ENCODE data around the gene CIB2. TPM values are rescaled to one million over a fixed set of nuclear protein-coding genes. Genes with fewer than 3 reads are reported as not detected.
A peak's percentile ranks its signal among the peaks of the same experiment; 100 is the strongest.

CIB2 gene
- polyA plus RNA-seq, 2 of the 4 experiments (the other 2 are of a cell fraction) = 21.2 to 25.3 TPM

DNA sequence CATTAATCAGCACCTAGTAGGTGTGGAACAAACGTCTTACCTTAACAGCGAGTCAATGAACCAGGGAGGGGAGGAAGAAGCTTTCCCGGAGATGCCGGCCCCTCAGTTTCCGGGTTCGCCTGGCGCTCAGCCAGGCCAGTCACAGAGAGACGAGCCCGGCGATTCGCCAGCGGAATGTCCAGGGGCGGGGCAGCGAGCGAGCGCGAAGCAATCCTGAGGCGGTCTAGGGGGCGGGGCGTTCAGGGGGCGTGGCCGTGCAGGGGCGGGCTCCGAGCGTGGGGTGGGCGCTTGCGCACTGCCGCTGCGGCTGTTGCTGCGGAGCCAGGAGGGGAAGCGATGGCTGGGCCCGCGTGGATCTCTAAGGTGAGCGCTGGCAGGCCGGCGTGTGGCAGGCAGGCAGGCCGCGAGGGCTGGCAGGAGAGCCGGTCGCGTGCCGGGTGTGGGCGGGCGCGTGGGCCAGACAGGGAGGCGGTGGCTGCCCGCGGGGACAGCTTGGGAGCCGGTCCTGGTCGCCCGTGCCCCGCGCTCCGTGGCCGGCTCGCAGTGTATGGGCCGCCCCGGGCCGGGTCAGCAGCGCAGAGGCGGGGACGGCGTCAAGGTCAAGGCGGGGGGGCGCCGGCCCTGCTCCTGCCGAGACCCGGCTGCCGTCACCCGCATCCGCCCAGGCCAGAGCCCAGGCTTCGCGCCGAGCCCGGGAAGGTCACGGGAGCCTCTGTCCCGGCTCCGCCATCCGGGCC is 18.0 kb upstream of the CIB2 start, which contains the start of gene IDH3A:
Gene IDH3A, plus strand, starts transcription at position 295 of the 737 bp plus-strand sequence. Its CDS starts 42 bp downstream, at position 337.
- TF ChIP-seq, protein P1, sequence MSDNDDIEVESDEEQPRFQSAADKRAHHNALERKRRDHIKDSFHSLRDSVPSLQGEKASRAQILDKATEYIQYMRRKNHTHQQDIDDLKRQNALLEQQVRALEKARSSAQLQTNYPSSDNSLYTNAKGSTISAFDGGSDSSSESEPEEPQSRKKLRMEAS (IDR thresholded peaks at IDR 0.05) = peak; percentile 56
- peak; percentile 34; the same call in 1 of the 2 replicates for TF ChIP-seq GATA3 (IDR thresholded peaks at IDR 0.05; ENCODE audit: borderline replicate concordance)
- TF ChIP-seq, protein P2, sequence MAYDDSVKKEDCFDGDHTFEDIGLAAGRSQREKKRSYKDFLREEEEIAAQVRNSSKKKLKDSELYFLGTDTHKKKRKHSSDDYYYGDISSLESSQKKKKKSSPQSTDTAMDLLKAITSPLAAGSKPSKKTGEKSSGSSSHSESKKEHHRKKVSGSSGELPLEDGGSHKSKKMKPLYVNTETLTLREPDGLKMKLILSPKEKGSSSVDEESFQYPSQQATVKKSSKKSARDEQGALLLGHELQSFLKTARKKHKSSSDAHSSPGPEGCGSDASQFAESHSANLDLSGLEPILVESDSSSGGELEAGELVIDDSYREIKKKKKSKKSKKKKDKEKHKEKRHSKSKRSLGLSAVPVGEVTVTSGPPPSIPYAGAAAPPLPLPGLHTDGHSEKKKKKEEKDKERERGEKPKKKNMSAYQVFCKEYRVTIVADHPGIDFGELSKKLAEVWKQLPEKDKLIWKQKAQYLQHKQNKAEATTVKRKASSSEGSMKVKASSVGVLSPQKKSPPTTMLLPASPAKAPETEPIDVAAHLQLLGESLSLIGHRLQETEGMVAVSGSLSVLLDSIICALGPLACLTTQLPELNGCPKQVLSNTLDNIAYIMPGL (CRISPR knock-in tag; IDR thresholded peaks at IDR 0.05; ENCODE audit: borderline replicate concordance) = no peak
- TF ChIP-seq, protein P3, sequence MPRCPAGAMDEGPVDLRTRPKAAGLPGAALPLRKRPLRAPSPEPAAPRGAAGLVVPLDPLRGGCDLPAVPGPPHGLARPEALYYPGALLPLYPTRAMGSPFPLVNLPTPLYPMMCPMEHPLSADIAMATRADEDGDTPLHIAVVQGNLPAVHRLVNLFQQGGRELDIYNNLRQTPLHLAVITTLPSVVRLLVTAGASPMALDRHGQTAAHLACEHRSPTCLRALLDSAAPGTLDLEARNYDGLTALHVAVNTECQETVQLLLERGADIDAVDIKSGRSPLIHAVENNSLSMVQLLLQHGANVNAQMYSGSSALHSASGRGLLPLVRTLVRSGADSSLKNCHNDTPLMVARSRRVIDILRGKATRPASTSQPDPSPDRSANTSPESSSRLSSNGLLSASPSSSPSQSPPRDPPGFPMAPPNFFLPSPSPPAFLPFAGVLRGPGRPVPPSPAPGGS (IDR thresholded peaks at IDR 0.05) = peak; percentile 69; the same call in 2 of the 3 replicates
- no peak for TF ChIP-seq BHLHE40 (IDR thresholded peaks at IDR 0.05; ENCODE audit: low read depth, low read length)
- no peak for TF ChIP-seq CHD4 (IDR thresholded peaks at IDR 0.05; ENCODE audit: borderline replicate concordance)
- peak; percentile 44; the same call in 1 of the 2 replicates for TF ChIP-seq PHF8 (IDR thresholded peaks at IDR 0.05; ENCODE audit: borderline replicate concordance, low read depth)
- no peak for TF ChIP-seq CHD2 (IDR thresholded peaks at IDR 0.05; ENCODE audit: low read length, partially characterized antibody)
- peak in 1 of 2 experiments; percentile 78; a peak in 3 of 5 replicates for TF ChIP-seq JUN (IDR thresholded peaks at IDR 0.05)
- TF ChIP-seq, protein P4, sequence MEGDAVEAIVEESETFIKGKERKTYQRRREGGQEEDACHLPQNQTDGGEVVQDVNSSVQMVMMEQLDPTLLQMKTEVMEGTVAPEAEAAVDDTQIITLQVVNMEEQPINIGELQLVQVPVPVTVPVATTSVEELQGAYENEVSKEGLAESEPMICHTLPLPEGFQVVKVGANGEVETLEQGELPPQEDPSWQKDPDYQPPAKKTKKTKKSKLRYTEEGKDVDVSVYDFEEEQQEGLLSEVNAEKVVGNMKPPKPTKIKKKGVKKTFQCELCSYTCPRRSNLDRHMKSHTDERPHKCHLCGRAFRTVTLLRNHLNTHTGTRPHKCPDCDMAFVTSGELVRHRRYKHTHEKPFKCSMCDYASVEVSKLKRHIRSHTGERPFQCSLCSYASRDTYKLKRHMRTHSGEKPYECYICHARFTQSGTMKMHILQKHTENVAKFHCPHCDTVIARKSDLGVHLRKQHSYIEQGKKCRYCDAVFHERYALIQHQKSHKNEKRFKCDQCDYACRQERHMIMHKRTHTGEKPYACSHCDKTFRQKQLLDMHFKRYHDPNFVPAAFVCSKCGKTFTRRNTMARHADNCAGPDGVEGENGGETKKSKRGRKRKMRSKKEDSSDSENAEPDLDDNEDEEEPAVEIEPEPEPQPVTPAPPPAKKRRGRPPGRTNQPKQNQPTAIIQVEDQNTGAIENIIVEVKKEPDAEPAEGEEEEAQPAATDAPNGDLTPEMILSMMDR (IDR thresholded peaks at IDR 0.05) = no peak
- peak; percentile 97 for TF ChIP-seq POLR2A (IDR thresholded peaks at IDR 0.05; ENCODE audit: low read length)
- no peak for TF ChIP-seq ESRRA (IDR thresholded peaks at IDR 0.05; ENCODE audit: borderline replicate concordance, low read length)
- TF ChIP-seq MAZ (IDR thresholded peaks at IDR 0.05; ENCODE audit: borderline replicate concordance, low read depth, low read length) = 0 out of 2 replicates have a peak, but pooled peaks have one; percentile 8
- TF ChIP-seq CEBPB (IDR thresholded peaks at IDR 0.05) = no peak
- ChIA-PET CTCF (interaction anchor here (0.6 to 6.9 kb wide), 18 partner anchors 10 to 454 kb away, joined by 3 to 54 read pairs (median 3); partner anchors contain the start of gene CIB2), POLR2A (interaction anchor here (0.6 to 3.4 kb wide), 13 partner anchors 8 to 1592 kb away, joined by 3 to 16 read pairs (median 6); partner anchors contain the start of genes CIB2, PSMA4 and SKIC8)
- peak within 1 kb of the TSS; percentile 80 to 92 for H3K27ac ChIP-seq
- ATAC-seq (peak; percentile 93 to 95), FAIRE-seq (no peak), DNase-seq (ENCODE audit: low read depth in 1 of 2, low spot score in 1 of 2) (peak; percentile 97)
- H3K4me1 ChIP-seq = peaks cover 16% of the 10 kb centered on the region
- peak within 1 kb of the TSS; percentile 95 for H3K4me2 ChIP-seq
- under 1% methylated on average over 22 of the region's 79 CpGs for WGBS (ENCODE audit: missing lambda C conversion rate)
- H3K9me3 ChIP-seq = no peaks in the 10 kb centered on the region
- H3K4me3 ChIP-seq = peak within 1 kb of the TSS; percentile 74

DNA sequence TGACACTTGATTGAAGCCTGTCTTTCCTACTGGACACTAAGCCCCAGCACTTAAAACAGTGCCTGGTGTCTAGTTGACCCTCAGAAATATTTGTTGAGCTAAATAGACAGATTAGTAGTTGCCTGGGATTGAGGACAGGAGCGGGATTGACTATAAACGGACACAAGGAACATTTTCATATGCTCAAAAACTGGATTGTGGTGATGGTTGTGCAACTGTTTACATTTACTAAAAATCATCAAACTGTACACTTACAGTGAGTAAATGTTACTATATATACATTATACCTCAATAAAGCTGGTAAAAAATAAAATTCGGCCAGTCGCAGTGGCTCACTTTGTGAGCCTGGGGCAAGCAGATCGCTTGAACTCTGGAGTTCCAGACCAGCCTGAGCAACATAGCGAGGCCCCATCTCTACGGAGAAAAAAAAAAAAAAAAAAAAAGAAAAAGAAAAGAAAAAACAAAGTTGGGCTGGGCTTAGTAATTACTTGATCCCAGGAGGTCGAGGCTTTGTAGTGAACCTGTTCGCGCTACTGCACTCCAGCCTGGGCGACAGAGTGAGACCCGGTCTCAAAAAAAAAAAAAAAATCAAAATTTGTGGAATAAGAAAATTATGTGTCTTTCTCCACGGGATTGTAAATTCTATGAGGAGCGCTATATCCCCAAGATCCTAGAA is 17.3 kb upstream of the CIB2 start:
- H3K4me2 ChIP-seq = peak overlapping the region; percentile 78
- CTCF ChIA-PET = interaction anchor here (0.6 to 6.9 kb wide), 16 partner anchors 9 to 454 kb away, joined by 3 to 54 read pairs (median 3); partner anchors contain the start of gene CIB2
- POLR2A ChIA-PET = interaction anchor here (0.6 to 3.4 kb wide), 12 partner anchors 9 to 1591 kb away, joined by 3 to 16 read pairs (median 6); partner anchors contain the start of genes CIB2, PSMA4 and SKIC8
- no peaks in the 10 kb centered on the region for H3K9me3 ChIP-seq
- FAIRE-seq = no peak
- peak overlapping the region; percentile 74 for H3K4me3 ChIP-seq
- peak overlapping the region; percentile 80 to 84 for H3K27ac ChIP-seq
- TF ChIP-seq GATA3 (IDR thresholded peaks at IDR 0.05; ENCODE audit: borderline replicate concordance) (no peak), CEBPB (IDR thresholded peaks at IDR 0.05) (peak; percentile 50 to 64; a peak in 2 of 4 replicates), PHF8 (IDR thresholded peaks at IDR 0.05; ENCODE audit: borderline replicate concordance, low read depth) (peak; percentile 74; the same call in 1 of the 2 replicates), ZSCAN20 (CRISPR knock-in tag; IDR thresholded peaks at IDR 0.05) (no peak), JUN (IDR thresholded peaks at IDR 0.05) (peak in 1 of 2 experiments; percentile 76; a peak in 2 of 5 replicates)
- H3K4me1 ChIP-seq = peaks cover 16% of the 10 kb centered on the region
- peak in 1 of 2 experiments; percentile 57; a peak in 3 of 6 replicates for ATAC-seq
- no peak for DNase-seq (ENCODE audit: low read depth in 1 of 2, low spot score in 1 of 2)
- 11% methylated on average over 14 of the region's 14 CpGs for WGBS (ENCODE audit: missing lambda C conversion rate)

Measured in A549 (cell line).